Lower leg skin (tissue), 4 donors: ENCODE results near the gene TMEM229B. TPM values are rescaled to one million over a fixed set of nuclear protein-coding genes. Genes with fewer than 3 reads are reported as not detected.

Experiments used
- DNase-seq, 2 donors: peaks; one replicate each; pipeline ENCODE4 v3.0.0-alpha.2; 2019; ENCODE audit warnings: low spot score in 2 of 2
- H3K4me3 ChIP-seq: fragments of 200-600 bp; sonication (generic); 2 replicates; pipeline ENCODE4 v1.5.1; 2017; ENCODE audit warnings: mild to moderate bottlenecking, low read depth; ENCODE audit not compliant: poor library complexity, severe bottlenecking
- POLR2A ChIP-seq, 2 donors: fragments of 450-650 bp; IDR thresholded peaks; one replicate each; pipeline ENCODE4 v1.6.1; 2016 to 2017; ENCODE audit warnings: antibody characterized with exemption in 2 of 2, mild to moderate bottlenecking in 1 of 2, moderate library complexity in 1 of 2
- whole genome bisulfite sequencing, 2 donors: methylation state at CpG; one replicate each; pipeline ENCODE4 v1.1.5; 2018; 5-methylcytosine and 5-hydroxymethylcytosine counted together
- intact Hi-C: fragments of 100-400 bp; cut with DNase I; formaldehyde crosslinking; loops from one replicate; pipeline ENCODE4 v1.15.0; 2023; ENCODE audit warnings: low total_unique reads
- total RNA-seq, 4 donors: library from RNA; depleted of rRNA; stranded (reverse); fragments of >200 nt; gene quantifications; one replicate each; pipeline ENCODE4 v1.1.0, GENCODE V29; 2016
- TF ChIP-seq, protein P1 (sequence below), 3 donors: fragments of 450-650 bp; IDR thresholded peaks; one replicate each; pipeline ENCODE4 v1.5.1; 2016; ENCODE audit warnings: antibody characterized with exemption in 3 of 3, mild to moderate bottlenecking in 3 of 3, moderate library complexity in 2 of 3

TMEM229B gene
- total RNA-seq, 4 donors from 2014 or later = 0.49 to 3.8 (median 2.5) TPM

DNA sequence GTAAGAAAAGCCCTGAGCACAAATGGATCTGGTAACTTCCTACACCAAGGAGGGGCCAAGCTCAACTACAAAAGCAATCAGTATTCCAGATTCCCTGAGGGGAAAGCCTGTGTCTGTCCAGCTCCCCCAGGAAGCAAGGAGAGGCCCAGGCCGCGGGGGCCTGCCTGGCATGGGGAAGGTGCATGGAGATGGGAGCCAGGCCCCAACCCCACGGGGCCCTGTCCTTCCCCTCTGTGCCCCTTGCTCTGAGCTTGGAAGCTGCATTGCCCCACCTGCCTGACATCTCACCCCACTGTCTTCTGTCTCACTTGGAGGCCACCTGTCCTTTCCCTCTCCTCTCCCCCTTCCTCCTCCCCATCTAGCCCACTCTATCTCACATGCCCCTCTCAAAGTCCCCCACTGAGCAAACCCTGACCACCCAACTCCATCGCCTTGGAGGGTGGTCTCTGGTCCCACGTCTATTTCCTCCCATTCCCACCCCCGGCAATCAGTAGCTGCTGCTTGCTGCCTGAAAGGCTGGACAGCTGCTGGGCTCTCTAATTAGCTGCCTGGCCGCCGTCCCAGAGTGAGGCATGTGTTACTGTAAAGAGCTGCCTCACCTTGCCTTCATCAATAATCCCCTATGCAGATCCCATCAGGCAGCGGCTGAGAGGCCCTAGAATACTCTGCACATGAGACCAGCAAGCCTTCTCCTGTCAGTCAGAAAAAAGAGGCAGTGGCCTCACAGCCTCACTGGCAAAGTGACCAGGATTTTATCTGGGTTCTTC, 3.4 kb upstream of the TMEM229B start:
- H3K4me3 ChIP-seq = no peak overlapping the region
- WGBS, 2 donors = 57 to 60% methylated on average over 9 of the region's 9 CpGs
- DNase-seq = no peak
- TF ChIP-seq, protein P1, sequence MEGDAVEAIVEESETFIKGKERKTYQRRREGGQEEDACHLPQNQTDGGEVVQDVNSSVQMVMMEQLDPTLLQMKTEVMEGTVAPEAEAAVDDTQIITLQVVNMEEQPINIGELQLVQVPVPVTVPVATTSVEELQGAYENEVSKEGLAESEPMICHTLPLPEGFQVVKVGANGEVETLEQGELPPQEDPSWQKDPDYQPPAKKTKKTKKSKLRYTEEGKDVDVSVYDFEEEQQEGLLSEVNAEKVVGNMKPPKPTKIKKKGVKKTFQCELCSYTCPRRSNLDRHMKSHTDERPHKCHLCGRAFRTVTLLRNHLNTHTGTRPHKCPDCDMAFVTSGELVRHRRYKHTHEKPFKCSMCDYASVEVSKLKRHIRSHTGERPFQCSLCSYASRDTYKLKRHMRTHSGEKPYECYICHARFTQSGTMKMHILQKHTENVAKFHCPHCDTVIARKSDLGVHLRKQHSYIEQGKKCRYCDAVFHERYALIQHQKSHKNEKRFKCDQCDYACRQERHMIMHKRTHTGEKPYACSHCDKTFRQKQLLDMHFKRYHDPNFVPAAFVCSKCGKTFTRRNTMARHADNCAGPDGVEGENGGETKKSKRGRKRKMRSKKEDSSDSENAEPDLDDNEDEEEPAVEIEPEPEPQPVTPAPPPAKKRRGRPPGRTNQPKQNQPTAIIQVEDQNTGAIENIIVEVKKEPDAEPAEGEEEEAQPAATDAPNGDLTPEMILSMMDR (IDR thresholded peaks at IDR 0.05) = no peak
- no peak for TF ChIP-seq POLR2A (IDR thresholded peaks at IDR 0.05)
- intact Hi-C loops = no loop called here

DNA sequence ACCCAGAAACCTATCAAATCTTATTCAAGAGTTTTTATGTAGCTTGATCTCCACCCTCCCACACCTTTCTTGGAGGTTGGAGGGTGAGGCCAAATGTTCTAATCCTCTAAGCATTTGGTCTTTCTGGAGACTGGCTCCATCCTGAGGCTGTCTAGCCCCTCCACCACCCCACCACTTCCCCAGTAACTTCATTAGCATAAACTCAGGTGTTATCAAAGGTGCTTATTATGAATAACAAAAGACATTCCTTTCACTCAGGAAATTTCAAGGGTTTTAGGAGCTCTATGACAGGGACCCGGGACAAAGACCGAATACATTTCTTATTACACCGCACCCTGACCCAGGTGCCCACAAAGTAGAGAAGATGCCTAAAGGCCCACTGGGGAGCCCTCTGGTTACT, 2.8 kb upstream of the TMEM229B start:
- WGBS, 2 donors = 95 to 97% methylated on average over 3 of the region's 3 CpGs
- intact Hi-C loops = no loop called here
- no peak overlapping the region for H3K4me3 ChIP-seq
- no peak for DNase-seq
- TF ChIP-seq, protein P1 (IDR thresholded peaks at IDR 0.05) = no peak
- TF ChIP-seq POLR2A (IDR thresholded peaks at IDR 0.05) = no peak

DNA sequence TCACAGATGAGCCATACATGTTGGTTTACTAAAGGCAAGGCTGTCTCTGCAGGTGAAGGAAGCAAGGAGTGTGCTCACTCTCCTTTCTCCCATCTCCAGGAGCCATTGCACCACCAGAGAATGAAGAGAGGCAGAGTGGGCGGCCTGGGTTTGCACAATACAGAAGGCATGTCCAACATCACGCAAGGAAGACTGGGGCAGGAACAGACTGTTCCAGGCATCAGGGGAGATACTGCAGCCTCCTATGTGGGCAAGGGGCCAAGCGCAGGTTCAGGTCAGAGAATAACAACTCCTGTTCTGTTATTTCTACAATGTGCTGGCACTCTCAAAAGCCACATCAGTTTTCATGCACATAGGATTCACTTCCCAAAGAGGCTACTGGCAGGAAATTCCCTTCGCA, 1.7 kb upstream of the TMEM229B start:
- no peak overlapping the region for H3K4me3 ChIP-seq
- DNase-seq = no peak
- 90% methylated on average over 4 of the region's 4 CpGs for WGBS, 2 donors
- TF ChIP-seq, protein P1 (IDR thresholded peaks at IDR 0.05) = no peak
- intact Hi-C loops = no loop called here

DNA sequence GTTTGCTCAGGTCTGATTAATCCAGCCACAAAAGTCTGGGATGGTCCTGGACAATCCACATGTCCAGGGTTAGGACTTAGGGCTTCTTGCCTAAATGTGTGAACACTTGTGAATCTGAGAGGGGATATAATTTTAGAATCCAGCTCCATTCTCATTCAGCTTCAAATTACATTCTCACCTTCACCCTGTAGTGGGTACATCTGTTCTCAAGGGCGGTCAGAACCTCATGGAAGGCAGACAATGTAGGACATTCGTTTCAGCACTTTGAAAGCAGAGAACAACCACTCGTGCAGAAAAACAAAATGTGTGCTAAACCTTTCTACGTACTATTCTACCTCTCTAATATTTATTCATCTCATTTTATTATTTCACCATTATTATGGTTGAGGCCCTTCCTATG, 1.2 kb downstream of the TMEM229B start:
- intact Hi-C loops = no loop called here
- WGBS, 2 donors = 89 to 94% methylated on average over 4 of the region's 4 CpGs
- DNase-seq = no peak
- H3K4me3 ChIP-seq = no peak overlapping the region
- TF ChIP-seq, protein P1 (IDR thresholded peaks at IDR 0.05) = no peak
- TF ChIP-seq POLR2A (IDR thresholded peaks at IDR 0.05) = no peak

DNA sequence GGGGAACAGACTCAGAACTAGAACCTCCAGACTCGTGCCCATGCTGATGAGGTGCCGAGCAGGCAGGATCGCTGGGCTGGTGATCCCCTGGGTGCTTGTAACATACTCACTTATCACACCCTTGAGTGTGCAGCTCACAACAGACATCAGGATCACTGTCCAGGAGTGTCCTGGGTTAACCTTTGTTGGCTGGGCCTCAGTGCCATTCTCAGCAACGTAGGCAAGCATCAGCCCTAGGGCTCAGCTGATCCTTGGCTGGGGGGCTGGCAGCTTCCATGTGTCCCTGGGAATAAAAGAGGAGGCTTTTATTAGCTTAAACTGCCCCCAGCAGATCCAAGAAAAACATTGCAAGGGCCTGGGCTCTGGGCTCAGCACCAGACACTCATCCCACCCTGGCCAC, 1.6 kb downstream of the TMEM229B start:
- intact Hi-C loops = no loop called here
- no peak for DNase-seq
- 84 to 93% methylated on average over 3 to 4 of the region's 4 CpGs for WGBS, 2 donors
- no peak overlapping the region for H3K4me3 ChIP-seq
- TF ChIP-seq, protein P1 (IDR thresholded peaks at IDR 0.05) = no peak
- no peak for TF ChIP-seq POLR2A (IDR thresholded peaks at IDR 0.05)
